Heart left ventricle (tissue), 16 donors: Measurements from ENCODE around the gene GTF2H4. TPM values are rescaled to one million over a fixed set of nuclear protein-coding genes. Genes with fewer than 3 reads are reported as not detected.

Experiments
- ATAC-seq, 4 donors: fragments of 200-7000 bp; cut with Tn5 transposase; one replicate each; pipeline ENCODE4 v1.9.1; 2020 to 2022; ENCODE audit warnings: moderate library complexity in 4 of 4, mild to moderate bottlenecking in 3 of 4, moderate number of reproducible peaks in 1 of 4
- DNase-seq, 5 donors: peaks; one replicate each; pipeline ENCODE4 v3.0.0-alpha.2; 2020
- H3K27ac ChIP-seq, 12 donors: fragments of 200-600 bp; sonication (generic) in 4 of 12; one replicate each; pipeline versions ENCODE4 v1.5.0 to v1.8.0; 2016 to 2022; ENCODE audit warnings: mild to moderate bottlenecking in 2 of 12
- H3K27me3 ChIP-seq, 9 donors: fragments of 200-600 bp; sonication (generic) in 2 of 9; one replicate each; pipeline versions ENCODE4 v1.5.1 to v1.8.0; 2016 to 2022; ENCODE audit warnings: mild to moderate bottlenecking in 3 of 9
- H3K36me3 ChIP-seq, 9 donors: fragments of 200-600 bp; sonication (generic) in 2 of 9; one replicate each; pipeline versions ENCODE4 v1.5.0 to v1.8.0; 2018 to 2022; ENCODE audit warnings: mild to moderate bottlenecking in 2 of 9
- H3K4me1 ChIP-seq, 12 donors: fragments of 200-600 bp; sonication (generic) in 4 of 12; one replicate each; pipeline versions ENCODE4 v1.5.0 to v1.8.0; 2016 to 2022; ENCODE audit warnings: mild to moderate bottlenecking in 3 of 12
- H3K4me3 ChIP-seq, 12 donors: fragments of 200-600 bp; sonication (generic) in 4 of 12; one replicate each; pipeline versions ENCODE4 v1.5.0 to v1.8.0; 2017 to 2022; ENCODE audit warnings: mild to moderate bottlenecking in 9 of 12, moderate library complexity in 4 of 12
- H3K9me3 ChIP-seq, 12 donors: fragments of 200-600 bp; sonication (generic) in 4 of 12; one replicate each; pipeline versions ENCODE4 v1.5.0 to v1.8.0; 2016 to 2022; ENCODE audit warnings: mild to moderate bottlenecking in 1 of 12
- CTCF ChIP-seq, 12 donors: fragments of 200-600 bp; sonication (generic) in 4 of 12; IDR thresholded peaks; one replicate each; pipeline versions ENCODE4 v1.5.0 to v1.8.0; 2018 to 2022; ENCODE audit warnings: antibody characterized with exemption in 12 of 12, mild to moderate bottlenecking in 5 of 12
- POLR2A ChIP-seq, 2 donors: fragments of 450-650 bp; IDR thresholded peaks; one replicate each; pipeline ENCODE4 v1.6.1; 2017; ENCODE audit warnings: antibody characterized with exemption in 2 of 2, mild to moderate bottlenecking in 2 of 2, moderate library complexity in 2 of 2
- WGBS, 4 donors: extraction: QIAGEN DNeasy Blood & Tissue Kit in 2 of 4; methylation state at CpG; one replicate each; pipeline versions ENCODE4 v1.1.5 to v1.1.7; 2013 to 2018; 5-methylcytosine and 5-hydroxymethylcytosine counted together
- intact Hi-C, 10 donors: fragments of 100-400 bp; cut with DNase I; formaldehyde crosslinking; loops; one replicate each; pipeline versions ENCODE4 v1.11.1 to v1.14.2; 2022
- polyA plus RNA-seq, 2 donors: library from polyadenylated mRNA; stranded (reverse); fragments of 200-250 nt; gene quantifications; one replicate each; pipeline ENCODE4 v1.2.3, GENCODE V29; 2013
- total RNA-seq, 9 donors: library from RNA; depleted of rRNA in 2 of 9; stranded (reverse); fragments of >200 nt in 2 of 9; fragmentation: NEBNext Ultra II Directional in 3 of 9; extraction: Animal tissue kit (Norgen Biotek cat#: 25700) in 3 of 9; gene quantifications; one replicate each; pipeline versions ENCODE4 v1.1.0 to v1.2.4, GENCODE V29; 2016 to 2023
- donor health status: ischemic (EF 13 %, LVEDD 7.1; RV severe dilation, severe dysfunction).
- donor health status: healthy with polysubstance abuse.
- donor health status: DM: no; HTN: yes; CAD: no.
- donor health status: DM: no; HTN: no; CAD: no.
- donor health status: ischemic (EF 25% LVEDD 6.9; RV normal size, moderate dysfunction).
- donor health status: ischemic (EF 25% LVEDD 5.7; RV mildly dilated, moderate dysfunction).
- donor health status: healthy.
- donor health status: DM: yes; HTN: yes; CAD: no.
- donor health status: ischemic (EF 35%, LVEDD 5.7; RV mildly dilated, moderate dysfunction).
- donor health status: nonischemic (EF 11% LVEDD 7.7; RV severe dilation, severe dysfunction).
- donor health status: DM: yes; HTN: yes; CAD: no.
- donor health status: PGD.
- donor health status: ischemic (EF 29% LVEDD 5.4; RV normal size, mild dysfunction).
- donor health status: nonischemic (EF 23%, LVEDD 6.1; RV moderate dilation, normal function).

Gene GTF2H4
- total and polyA plus RNA-seq, 11 donors, result 4.2 to 22.4 (median 14.7) TPM

GRCh38 chr6:30890646-30891449, 17.2 kb upstream of the GTF2H4 start:
- H3K36me3 ChIP-seq, result peaks cover 0 to 68% (median 24%) of the 10 kb centered on the region in 9 donors
- H3K27ac ChIP-seq, result no peak overlapping the region
- H3K27me3 ChIP-seq, result no peaks in the 10 kb centered on the region
- TF ChIP-seq POLR2A (IDR thresholded peaks at IDR 0.05) (no peak), CTCF (IDR thresholded peaks at IDR 0.05) (no peak)
- no peak overlapping the region for H3K4me3 ChIP-seq
- ATAC-seq, result no peak
- 81 to 91% (median 85%) methylated on average over 9 to 12 of the region's 12 CpGs for WGBS, 4 donors
- no peaks in the 10 kb centered on the region for H3K9me3 ChIP-seq
- DNase-seq, result no peak
- intact Hi-C loops, result no loop called here
- peaks cover 0 to 20% (median 7%) of the 10 kb centered on the region in 12 donors for H3K4me1 ChIP-seq

DNA sequence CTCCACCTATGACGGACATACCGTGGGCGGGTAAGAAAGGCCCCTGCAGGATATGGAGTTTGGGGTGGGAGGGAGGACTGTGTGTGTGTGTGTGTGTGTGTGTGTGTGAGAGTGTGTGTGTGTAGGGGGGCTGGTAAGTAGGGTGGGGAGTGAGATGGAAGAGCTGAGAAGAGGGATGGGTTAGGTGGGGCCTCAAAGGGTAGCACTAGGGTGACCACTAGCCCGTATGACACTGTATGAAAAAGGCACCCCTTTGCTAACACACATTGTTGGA, 16.6 kb upstream of the GTF2H4 start:
- no peak for TF ChIP-seq POLR2A (IDR thresholded peaks at IDR 0.05)
- no peak for TF ChIP-seq CTCF (IDR thresholded peaks at IDR 0.05)
- no peak for ATAC-seq
- Histone ChIP-seq H3K9me3 (no peaks in the 10 kb centered on the region), H3K27ac (no peak overlapping the region), H3K4me3 (no peak overlapping the region), H3K4me1 (peaks cover 0 to 15% (median 2%) of the 10 kb centered on the region in 12 donors), H3K27me3 (no peaks in the 10 kb centered on the region), H3K36me3 (peaks cover 0 to 73% (median 28%) of the 10 kb centered on the region in 9 donors)
- no peak for DNase-seq
- intact Hi-C loops, result no loop called here
- 93 to 96% (median 95%) methylated on average over 4 of the region's 4 CpGs for WGBS, 4 donors

DNA sequence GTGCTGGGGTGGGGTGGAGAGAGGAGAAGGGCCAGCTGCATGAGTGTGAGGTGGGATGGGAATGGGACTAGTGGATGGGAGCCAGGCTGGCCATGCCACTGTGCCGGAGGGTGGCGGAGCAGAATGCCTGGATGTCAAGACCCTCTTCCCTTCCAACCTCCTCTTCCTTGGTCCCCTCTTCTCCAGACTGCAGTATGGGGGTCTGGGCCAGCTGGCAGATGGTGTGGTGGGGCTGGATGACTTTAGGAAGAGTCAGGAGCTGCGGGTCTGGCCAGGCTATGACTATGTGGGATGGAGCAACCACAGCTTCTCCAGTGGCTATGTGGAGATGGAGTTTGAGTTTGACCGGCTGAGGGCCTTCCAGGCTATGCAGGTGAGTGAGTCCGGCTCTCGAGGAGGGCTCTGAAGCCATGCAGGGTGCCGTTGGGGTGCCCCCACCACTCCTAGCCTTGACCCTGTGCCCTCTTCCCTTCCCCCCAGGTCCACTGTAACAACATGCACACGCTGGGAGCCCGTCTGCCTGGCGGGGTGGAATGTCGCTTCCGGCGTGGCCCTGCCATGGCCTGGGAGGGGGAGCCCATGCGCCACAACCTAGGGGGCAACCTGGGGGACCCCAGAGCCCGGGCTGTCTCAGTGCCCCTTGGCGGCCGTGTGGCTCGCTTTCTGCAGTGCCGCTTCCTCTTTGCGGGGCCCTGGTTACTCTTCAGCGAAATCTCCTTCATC, 16.0 kb upstream of the GTF2H4 start:
- Histone ChIP-seq H3K4me1 (peaks cover 0 to 9% (median 0%) of the 10 kb centered on the region in 12 donors), H3K9me3 (no peaks in the 10 kb centered on the region), H3K36me3 (peaks cover 0 to 74% (median 34%) of the 10 kb centered on the region in 9 donors), H3K4me3 (no peak overlapping the region), H3K27ac (no peak overlapping the region), H3K27me3 (no peaks in the 10 kb centered on the region)
- no peak for DNase-seq
- 90 to 98% (median 93%) methylated on average over 13 to 21 of the region's 21 CpGs for WGBS, 4 donors
- intact Hi-C loops, result no loop called here
- ATAC-seq, result no peak
- no peak for TF ChIP-seq POLR2A (IDR thresholded peaks at IDR 0.05)
- TF ChIP-seq CTCF (IDR thresholded peaks at IDR 0.05), result no peak

GRCh38 chr6:30893001-30893591, 14.9 kb upstream of the GTF2H4 start:
- intact Hi-C loops, result no loop called here
- TF ChIP-seq CTCF (IDR thresholded peaks at IDR 0.05) (no peak), POLR2A (IDR thresholded peaks at IDR 0.05) (no peak)
- no peaks in the 10 kb centered on the region for H3K9me3 ChIP-seq
- WGBS, 4 donors, result 89 to 92% (median 92%) methylated on average over 15 to 16 of the region's 16 CpGs
- DNase-seq, result peak in 1 of 5 donors; percentile 12
- no peak for ATAC-seq
- peaks cover 0 to 8% (median 0%) of the 10 kb centered on the region in 12 donors for H3K4me1 ChIP-seq
- H3K27me3 ChIP-seq, result no peaks in the 10 kb centered on the region
- H3K27ac ChIP-seq, result no peak overlapping the region
- no peak overlapping the region for H3K4me3 ChIP-seq
- peaks cover 0 to 84% (median 46%) of the 10 kb centered on the region in 9 donors for H3K36me3 ChIP-seq
